HEK293 (cell line): ENCODE results near the gene SLC35A2.

Source experiments
- CTCF ChIP-seq: fragments of 450-650 bp; formaldehyde crosslinking; IDR thresholded peaks from 2 replicates; pipeline ENCODE4 v1.5.1; 2016; ENCODE audit warnings: missing biosample characterization, missing genetic modification characterization
- ZNF24 ChIP-seq: fragments of 450-650 bp; formaldehyde crosslinking; IDR thresholded peaks from 2 replicates; pipeline ENCODE4 v1.5.1; 2016; ENCODE audit warnings: missing biosample characterization, missing genetic modification characterization

GRCh38 chrX:48902776-48903175 lies 8.7 kb downstream of the SLC35A2 start:
- TF ChIP-seq ZNF24 (no peak), CTCF (tag by site-specific recombination) (no peak)
